Astrocyte of the cerebellum (primary cell): Measurements from ENCODE around the gene MAFG.

Experiments used
- DNase-seq: peaks from one replicate; pipeline ENCODE4 v3.0.0-alpha.2; 2011; ENCODE audit warnings: low read depth
- H3K4me3 ChIP-seq: 2 replicates; pipeline ENCODE4 v1.5.1; 2011; ENCODE audit warnings: mild to moderate bottlenecking, low read depth, low read length, moderate library complexity
- CTCF ChIP-seq: IDR thresholded peaks from 2 replicates; pipeline ENCODE4 v1.5.1; 2012; ENCODE audit warnings: low read length, low read depth, moderate library complexity, mild to moderate bottlenecking; ENCODE audit errors: missing control alignments
- in situ Hi-C: cut with HindIII; loops from 2 replicates; pipeline ENCODE4 v1.10.0; 2017; ENCODE audit warnings: low sequenced_read_pairs

The MAFG gene

GRCh38 chr17:81967533-81968395, 40.2 kb upstream of the MAFG start:
- no peak for DNase-seq
- TF ChIP-seq CTCF, result no peak
- no peak overlapping the region for H3K4me3 ChIP-seq
- in situ Hi-C loops, result no loop called here

- in situ Hi-C loops, result no loop called here
- no peak for TF ChIP-seq CTCF
- no peak overlapping the region for H3K4me3 ChIP-seq
- DNase-seq, result no peak
These were observed 39.7 kb upstream of the MAFG start for GRCh38 chr17:81967244-81967532.

GRCh38 chr17:81966343-81967243, 39.1 kb upstream of the MAFG start:
- H3K4me3 ChIP-seq, result no peak overlapping the region
- in situ Hi-C loops, result no loop called here
- DNase-seq, result no peak
- no peak for TF ChIP-seq CTCF

- no peak for TF ChIP-seq CTCF
- H3K4me3 ChIP-seq, result no peak overlapping the region
- in situ Hi-C loops, result no loop called here
- no peak for DNase-seq
These were observed 36.7 kb upstream of the MAFG start for GRCh38 chr17:81964081-81964849.

GRCh38 chr17:81962499-81963441, 35.2 kb upstream of the MAFG start:
- in situ Hi-C loops, result no loop called here
- H3K4me3 ChIP-seq, result no peak overlapping the region
- DNase-seq, result no peak
- TF ChIP-seq CTCF, result no peak
